IPS-11a (cell line): ENCODE results near the gene SLC10A1.
A peak's percentile ranks its signal among the peaks of the same experiment; 100 is the strongest.
"Not testable (repeated sequence)": the region's sequence is repeated elsewhere in the genome, so short reads cannot be mapped to it uniquely, and the experiment has no call there.

ENCODE experiments used
- H3K4me3 ChIP-seq: one replicate; pipeline ENCODE4 v1.5.1; 2013; ENCODE audit warnings: low read depth, low read length, control low read depth

SLC10A1 gene

GRCh38 chr14:69770559-69770958, 26.5 kb downstream of the SLC10A1 start:
- no peak overlapping the region for H3K4me3 ChIP-seq

DNA sequence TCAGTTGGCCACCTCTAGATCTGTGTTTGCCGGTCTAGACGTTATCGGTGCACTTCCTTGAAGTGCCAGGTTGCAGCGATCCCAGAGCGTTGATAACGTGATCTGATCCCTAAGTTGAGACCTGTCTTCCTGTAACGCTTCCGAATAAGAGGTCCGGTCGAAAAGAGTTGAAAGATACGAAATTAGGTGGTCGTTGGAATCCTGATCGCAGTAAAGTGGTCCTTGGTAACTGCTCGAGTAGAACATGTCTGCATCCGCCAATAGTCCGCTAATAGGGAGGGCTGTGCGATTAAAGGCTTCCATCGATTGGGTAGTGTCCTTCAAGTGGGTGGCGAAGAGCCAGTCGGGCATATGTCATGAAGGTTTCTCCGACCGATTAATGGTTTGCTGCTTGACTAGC, 27.4 kb downstream of the SLC10A1 start:
- no peak overlapping the region for H3K4me3 ChIP-seq

DNA sequence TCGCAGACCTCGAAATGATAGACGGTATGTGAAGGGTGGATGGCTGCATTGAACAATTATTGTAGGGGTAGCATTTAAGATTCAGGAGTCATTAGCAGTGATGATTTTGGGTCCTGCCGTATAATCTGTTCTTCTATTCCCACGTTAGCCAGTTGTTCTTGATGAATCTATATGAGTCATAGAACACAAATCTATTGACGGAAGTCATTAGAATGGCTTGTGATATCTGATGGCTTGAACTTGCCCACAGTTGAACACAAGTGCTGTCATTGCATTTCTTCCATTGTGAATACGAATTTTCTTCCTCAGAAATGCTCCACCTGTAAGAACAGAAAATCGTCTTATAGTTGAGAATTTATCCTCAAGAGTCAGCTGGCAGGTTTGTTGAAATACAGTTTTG, 28.2 kb downstream of the SLC10A1 start:
- no peak overlapping the region for H3K4me3 ChIP-seq

DNA sequence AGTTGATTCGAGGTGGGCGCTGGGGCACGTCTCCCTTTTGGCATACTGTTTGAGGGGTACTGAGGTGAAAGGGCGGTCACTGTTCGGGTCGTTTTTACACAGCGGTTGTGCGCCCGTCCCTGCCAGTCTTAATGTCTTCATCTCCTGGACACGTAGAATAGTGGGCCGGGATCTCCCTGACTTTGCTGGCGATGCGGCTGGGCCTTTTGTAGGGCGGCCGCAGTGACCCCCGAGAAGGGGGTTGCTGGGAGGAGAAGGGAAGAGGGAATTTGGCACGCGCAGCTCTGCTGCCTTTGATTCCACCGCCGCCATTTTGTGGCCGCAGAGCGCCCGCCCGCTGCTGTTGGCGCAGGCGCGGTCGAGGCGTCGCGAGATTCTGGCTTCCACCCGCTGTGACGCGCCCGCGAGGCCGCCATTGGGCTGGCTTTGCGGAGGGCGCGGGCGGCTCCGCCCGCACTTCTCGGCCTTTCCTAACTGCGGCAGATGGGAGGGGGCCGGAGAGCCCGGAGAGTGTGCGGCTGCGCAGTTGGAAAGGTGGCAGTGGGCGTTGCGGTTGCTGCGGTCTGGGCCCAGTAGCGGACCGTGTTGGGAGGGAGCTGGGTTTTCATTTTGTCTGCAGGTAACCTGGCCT, 29.6 kb downstream of the SLC10A1 start:
- H3K4me3 ChIP-seq, result peak overlapping the region; percentile 99

- H3K4me3 ChIP-seq, result peak within 1 kb of the TSS; percentile 99
Measured at GRCh38 chr14:69766984-69767368, 30.1 kb downstream of the SLC10A1 start, which contains the start of gene SRSF5. SRSF5 (plus strand) TSS chr14:69767142; CDS start chr14:69768157, 1,015 bp downstream.

DNA sequence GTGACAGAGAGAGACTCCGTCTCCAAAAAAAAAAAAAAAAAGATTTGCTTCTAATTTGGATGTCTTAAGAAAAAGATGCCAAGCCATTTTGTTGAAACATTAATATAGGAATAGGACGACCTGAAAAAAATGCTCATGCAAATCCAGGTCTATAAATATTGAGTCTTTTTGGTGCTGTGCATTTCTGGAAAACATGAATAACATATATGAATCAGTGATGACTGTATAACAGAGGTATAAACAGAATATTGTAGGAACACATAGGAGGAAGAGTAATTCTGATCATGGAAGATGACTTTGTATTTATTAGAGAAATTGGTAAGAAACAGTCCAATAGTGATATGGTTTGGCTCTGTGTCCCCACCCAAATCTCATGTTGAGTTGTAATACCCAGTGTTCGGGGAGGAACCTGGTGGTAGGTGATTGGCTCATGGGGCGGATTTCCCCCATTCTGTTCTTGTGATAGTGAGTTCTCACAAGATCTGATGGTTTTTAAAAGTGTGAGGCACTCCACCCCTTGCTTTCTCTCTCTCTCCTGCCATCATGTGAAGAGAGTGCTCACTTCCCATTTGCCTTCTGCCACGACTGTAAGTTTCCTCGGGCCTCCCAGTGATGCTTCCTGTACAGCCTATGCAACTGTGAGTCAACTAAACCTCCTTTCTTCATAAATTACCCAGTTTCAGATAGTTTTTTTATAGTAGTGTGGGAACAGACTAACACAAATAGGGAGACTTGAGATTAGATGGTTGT, 33.1 kb downstream of the SLC10A1 start:
- H3K4me3 ChIP-seq, result no peak overlapping the region

DNA sequence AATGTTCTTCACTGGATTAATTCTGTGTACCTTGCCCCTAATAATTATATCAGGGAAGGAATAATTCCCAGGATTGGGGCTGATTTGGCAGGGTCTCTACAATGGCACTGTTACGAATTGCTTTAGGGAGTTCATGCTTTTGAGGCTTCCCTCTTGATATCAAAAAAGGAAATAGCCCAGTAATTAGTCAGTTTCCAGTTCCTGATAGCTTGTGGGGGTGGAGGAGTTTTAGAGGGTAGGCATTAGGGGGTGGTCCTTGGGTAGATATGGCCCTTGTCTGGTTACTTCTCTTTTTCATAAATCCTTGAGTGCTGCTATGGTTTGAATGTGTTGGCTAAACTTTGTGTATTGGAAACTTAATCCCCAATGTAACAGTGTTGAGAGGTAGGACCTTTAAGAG, 36.2 kb downstream of the SLC10A1 start:
- H3K4me3 ChIP-seq, result no peak overlapping the region

- no peak overlapping the region for H3K4me3 ChIP-seq
Measured at GRCh38 chr14:69756298-69756697, 40.7 kb downstream of the SLC10A1 start.

- no peak overlapping the region for H3K4me3 ChIP-seq
Measured at GRCh38 chr14:69755784-69756183, 41.3 kb downstream of the SLC10A1 start.

DNA sequence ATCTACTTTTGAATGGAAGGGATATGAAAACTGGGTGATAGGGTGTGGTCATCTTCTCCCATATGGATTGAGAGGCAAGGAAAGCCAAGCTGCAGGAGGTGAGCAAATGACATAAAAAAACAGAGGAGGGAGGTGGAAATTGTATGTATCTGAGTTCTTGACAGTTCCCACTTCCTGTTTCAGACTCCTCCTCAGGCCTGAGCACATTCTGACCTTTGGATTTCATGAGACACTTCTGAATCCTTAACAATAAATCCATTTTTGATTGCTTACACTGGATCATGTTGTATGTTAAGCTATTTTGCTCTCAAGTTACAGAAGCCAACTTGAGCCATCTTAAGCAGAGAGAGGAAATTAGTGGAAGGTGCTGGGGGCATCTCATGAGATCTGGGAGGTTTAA, 41.7 kb downstream of the SLC10A1 start:
- H3K4me3 ChIP-seq, result no peak overlapping the region

DNA sequence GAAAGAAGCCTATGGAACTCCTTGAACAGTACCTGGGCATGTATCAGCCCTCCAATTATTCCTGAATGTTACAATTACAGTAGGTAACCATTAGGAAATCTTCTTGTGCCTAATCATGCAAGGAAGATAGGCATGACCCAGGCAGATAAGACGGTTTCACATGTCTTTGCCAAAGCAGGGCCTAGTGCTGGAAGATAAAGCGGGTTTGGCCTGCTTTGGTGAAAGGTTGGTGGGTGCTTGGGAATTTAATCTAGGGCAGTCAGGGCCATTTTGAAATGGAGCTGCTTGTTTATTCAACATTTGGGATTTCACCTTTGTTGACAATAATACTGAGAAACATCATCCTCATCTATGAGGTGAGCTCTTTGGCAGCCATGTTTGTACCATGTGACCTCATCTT, 42.6 kb downstream of the SLC10A1 start:
- H3K4me3 ChIP-seq, result no peak overlapping the region

DNA sequence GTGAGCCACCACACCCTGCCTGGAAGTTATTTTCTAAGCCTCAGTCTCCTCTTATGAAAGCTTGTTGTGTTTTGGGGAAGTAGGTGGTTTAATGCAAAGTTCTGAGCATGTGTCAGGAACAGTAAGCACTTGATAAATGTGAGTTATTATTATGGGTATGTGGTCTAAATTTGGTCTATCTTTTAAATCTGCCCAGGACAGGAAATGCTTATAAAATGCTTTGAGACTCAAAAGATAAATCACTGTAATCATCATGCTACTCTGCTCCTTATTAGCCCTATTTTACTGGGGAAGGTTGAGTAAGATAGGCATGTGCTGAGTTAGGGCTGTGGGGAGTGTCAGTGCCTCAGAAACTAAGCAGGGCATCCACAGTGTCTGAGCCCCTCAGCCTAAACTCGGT, 43.2 kb downstream of the SLC10A1 start:
- H3K4me3 ChIP-seq, result no peak overlapping the region

- no peak overlapping the region for H3K4me3 ChIP-seq
Measured at GRCh38 chr14:69752773-69753172, 44.3 kb downstream of the SLC10A1 start.

- H3K4me3 ChIP-seq, result no peak overlapping the region
Measured at GRCh38 chr14:69750495-69750894, 46.5 kb downstream of the SLC10A1 start.

- no peak overlapping the region for H3K4me3 ChIP-seq
Measured at GRCh38 chr14:69749956-69750355, 47.1 kb downstream of the SLC10A1 start.

DNA sequence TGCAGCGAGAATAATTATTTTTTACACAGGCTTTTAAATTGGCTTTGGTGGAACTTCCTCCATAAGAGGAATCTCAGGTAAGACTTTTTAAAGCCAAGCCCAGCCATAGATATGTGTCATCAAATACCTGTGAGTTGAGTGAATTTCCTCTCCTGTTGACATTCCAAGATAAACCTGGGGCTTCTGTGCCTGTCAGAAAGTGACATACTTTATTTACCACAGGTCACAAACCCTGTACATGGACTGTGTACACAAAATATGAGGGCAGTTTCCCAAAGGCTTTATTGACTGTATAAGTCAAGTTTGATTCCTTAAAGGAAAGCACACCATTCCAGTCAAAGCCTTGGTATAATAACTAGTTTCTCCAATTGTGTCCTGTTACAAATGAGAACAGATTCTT, 56.0 kb downstream of the SLC10A1 start:
- no peak overlapping the region for H3K4me3 ChIP-seq

- not testable (repeated sequence) for H3K4me3 ChIP-seq
Measured at GRCh38 chr14:69736405-69736804, 60.6 kb downstream of the SLC10A1 start.

GRCh38 chr14:69731919-69732598, 65.0 kb downstream of the SLC10A1 start:
- not testable (repeated sequence) for H3K4me3 ChIP-seq

DNA sequence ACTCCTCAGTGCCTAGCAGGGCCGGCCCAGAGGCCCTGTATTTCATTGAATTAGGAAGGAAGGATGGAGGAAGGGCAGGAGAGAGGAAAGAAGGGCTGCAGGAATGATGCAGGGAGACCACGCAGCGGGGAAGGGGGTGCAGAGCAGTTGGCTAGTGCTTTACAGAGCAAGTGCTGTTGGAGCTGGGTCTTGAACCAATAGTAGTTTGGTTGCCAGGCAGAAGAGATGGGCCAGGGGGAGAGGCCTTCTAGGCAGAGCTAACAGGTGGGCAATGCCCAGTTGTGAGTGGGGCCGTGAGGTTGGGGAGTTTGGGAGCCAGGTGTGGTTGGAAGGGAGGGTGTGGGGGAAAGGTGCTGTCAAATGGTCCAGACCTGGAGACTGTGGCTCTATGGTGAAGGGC, 69.2 kb downstream of the SLC10A1 start:
- H3K4me3 ChIP-seq, result no peak overlapping the region

GRCh38 chr14:69726761-69727511, 70.1 kb downstream of the SLC10A1 start:
- no peak overlapping the region for H3K4me3 ChIP-seq
